A549 treated with CORT108297 at 1 μM for 4 hours (cell line): ENCODE data around the gene BEND5. TPM values are rescaled to one million over a fixed set of nuclear protein-coding genes. Genes with fewer than 3 reads are reported as not detected.

Experiments used
- total RNA-seq: library from RNA; stranded (reverse); fragments of 200-300 nt; extraction: Qiagen RNA extraction; gene quantifications from 5 replicates; pipeline ENCODE4 v1.2.3, GENCODE V29; 2022

The BEND5 gene, protein sequence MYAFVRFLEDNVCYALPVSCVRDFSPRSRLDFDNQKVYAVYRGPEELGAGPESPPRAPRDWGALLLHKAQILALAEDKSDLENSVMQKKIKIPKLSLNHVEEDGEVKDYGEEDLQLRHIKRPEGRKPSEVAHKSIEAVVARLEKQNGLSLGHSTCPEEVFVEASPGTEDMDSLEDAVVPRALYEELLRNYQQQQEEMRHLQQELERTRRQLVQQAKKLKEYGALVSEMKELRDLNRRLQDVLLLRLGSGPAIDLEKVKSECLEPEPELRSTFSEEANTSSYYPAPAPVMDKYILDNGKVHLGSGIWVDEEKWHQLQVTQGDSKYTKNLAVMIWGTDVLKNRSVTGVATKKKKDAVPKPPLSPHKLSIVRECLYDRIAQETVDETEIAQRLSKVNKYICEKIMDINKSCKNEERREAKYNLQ
- not detected in 5 replicates for total RNA-seq

DNA sequence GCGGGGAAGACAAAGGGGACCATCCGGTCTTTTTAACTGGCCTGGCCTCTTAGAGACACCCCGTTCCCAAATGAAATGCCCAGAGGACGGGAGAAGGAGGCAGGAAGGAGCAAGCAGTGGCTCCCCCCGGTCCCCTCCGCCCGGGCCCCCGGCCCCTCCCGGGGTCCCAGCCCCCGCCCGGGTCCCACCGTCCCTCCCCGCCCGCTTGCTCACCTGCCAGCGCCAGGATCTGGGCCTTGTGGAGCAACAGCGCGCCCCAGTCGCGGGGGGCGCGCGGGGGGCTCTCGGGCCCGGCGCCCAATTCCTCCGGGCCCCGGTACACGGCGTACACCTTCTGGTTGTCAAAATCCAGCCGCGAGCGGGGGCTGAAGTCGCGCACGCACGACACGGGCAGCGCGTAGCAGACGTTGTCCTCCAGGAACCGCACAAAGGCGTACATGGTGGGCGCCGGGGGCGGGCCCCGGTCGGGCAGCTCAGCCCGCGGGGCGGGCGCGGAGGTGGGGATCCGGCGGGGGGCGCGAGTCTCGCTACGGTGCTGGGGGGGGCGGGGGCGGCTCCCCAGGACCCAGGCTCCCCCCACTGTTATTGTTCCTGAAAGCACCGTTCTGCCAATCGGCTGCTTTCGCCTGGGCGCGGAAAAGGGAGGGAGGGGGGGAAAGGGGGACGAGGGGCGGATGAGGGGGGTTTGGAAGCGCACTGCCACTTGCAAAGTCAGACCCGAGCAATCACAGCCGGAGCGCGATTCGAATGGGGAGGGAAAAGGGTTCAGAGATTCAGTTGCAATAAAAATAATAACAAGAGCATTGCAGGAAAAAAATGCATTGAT is at the start of gene BEND5:
TSS of gene BEND5 (minus strand) at position 499 of the 826 bp plus-strand sequence. CDS start at position 439, 60 bp downstream.

